OCI-LY1 (cell line): ENCODE results near the gene DCDC2.
"Not testable (repeated sequence)": the region's sequence is repeated elsewhere in the genome, so short reads cannot be mapped to it uniquely, and the experiment has no call there.

Source experiments
- CTCF ChIP-seq: fragments of 200-600 bp; sonication (generic), shearing (Covaris generic); IDR thresholded peaks from 2 replicates; pipeline ENCODE4 v1.5.1; 2017; ENCODE audit warnings: mild to moderate bottlenecking, antibody characterized with exemption, low read length, moderate library complexity, mixed read lengths
- EZH2 ChIP-seq: fragments of 200-600 bp; sonication (generic), shearing (Covaris generic); IDR thresholded peaks from 2 replicates; pipeline ENCODE4 v1.8.0; 2017; ENCODE audit warnings: borderline replicate concordance, mixed run types, mild to moderate bottlenecking, antibody characterized with exemption, low read length, moderate library complexity, mixed read lengths

- not testable (repeated sequence) for TF ChIP-seq CTCF, EZH2
Observed at GRCh38 chr6:24204113-24204512, 153.7 kb downstream of the DCDC2 start.
